IMR-90 (cell line): ENCODE results near the gene UBE2M. TPM values are rescaled to one million over a fixed set of nuclear protein-coding genes. Genes with fewer than 3 reads are reported as not detected.
A peak's percentile ranks its signal among the peaks of the same experiment; 100 is the strongest.

Experiments used
- ATAC-seq: fragments of 200-7000 bp; cut with Tn5 transposase; 2 replicates; pipeline ENCODE4 v1.9.1; 2020; ENCODE audit warnings: low read depth, mild to moderate bottlenecking, moderate library complexity
- BruUV-seq: library from RNA; stranded (reverse); fragments of 400-500 nt; replicated peaks from 2 replicates; lab custom pipeline; 2021; lab: Mats Ljungman, UMichigan
- CTCF ChIA-PET: fragments of 300-600 bp; formaldehyde crosslinking; extraction: SDS; loops from one replicate; lab custom pipeline; 2021; ENCODE audit warnings: antibody characterized with exemption; lab: Yijun Ruan, JAX
- POLR2A ChIA-PET: fragments of 300-600 bp; sonication (Branson Sonifier 250); formaldehyde crosslinking; loops from one replicate; lab custom pipeline; 2022; ENCODE audit warnings: antibody characterized with exemption; ENCODE audit not compliant: unreplicated experiment; lab: Charles Lee
- DNase-seq: peaks from one replicate; pipeline ENCODE4 v3.0.0; 2013
- H2AFZ ChIP-seq: replicated peaks from 2 replicates; pipeline ENCODE3; 2013; ENCODE audit warnings: low read length, mild to moderate bottlenecking; ENCODE audit not compliant: poor library complexity
- H2AK5ac ChIP-seq: 2 replicates; pipeline ENCODE4 v1.6.1; 2013; ENCODE audit warnings: low read depth, low read length, inconsistent platforms
- H2AK9ac ChIP-seq: replicated peaks from 2 replicates; pipeline ENCODE3; 2013; ENCODE audit warnings: mild to moderate bottlenecking, low read depth, low read length, moderate library complexity; ENCODE audit not compliant: poor library complexity
- H2BK120ac ChIP-seq: 2 replicates; pipeline ENCODE4 v1.6.1; 2013; ENCODE audit warnings: low read depth, low read length, inconsistent platforms
- H2BK15ac ChIP-seq: 3 replicates; pipeline ENCODE4 v1.6.1; 2013; ENCODE audit warnings: low read depth, low read length, inconsistent platforms
- H2BK20ac ChIP-seq: 2 replicates; pipeline ENCODE4 v1.6.1; 2013; ENCODE audit warnings: low read depth, mild to moderate bottlenecking, inconsistent platforms, low read length, moderate library complexity
- H2BK5ac ChIP-seq: 2 replicates; pipeline ENCODE4 v1.6.1; 2013; ENCODE audit warnings: mild to moderate bottlenecking, low read depth, low read length, inconsistent platforms; ENCODE audit not compliant: poor library complexity, severe bottlenecking
- H3K14ac ChIP-seq: replicated peaks from 2 replicates; pipeline ENCODE4 v1.6.1; 2013; ENCODE audit warnings: low read depth, low read length, inconsistent platforms
- H3K18ac ChIP-seq: 2 replicates; pipeline ENCODE4 v1.6.1; 2013; ENCODE audit warnings: low read depth, low read length, control low read depth
- H3K23ac ChIP-seq: 2 replicates; pipeline ENCODE4 v1.6.1; 2013; ENCODE audit warnings: low read depth, low read length, inconsistent platforms
- H3K27ac ChIP-seq: 2 replicates; pipeline ENCODE4 v1.5.1; 2013; ENCODE audit warnings: mild to moderate bottlenecking, control low read depth, low read length; ENCODE audit not compliant: insufficient read depth
- H3K27me3 ChIP-seq: 2 replicates; pipeline ENCODE4 v1.6.1; 2013; ENCODE audit warnings: low read length; ENCODE audit not compliant: control insufficient read depth, insufficient read depth
- H3K36me3 ChIP-seq: 2 replicates; pipeline ENCODE4 v1.6.1; 2013; ENCODE audit warnings: low read length, mixed read lengths; ENCODE audit not compliant: control insufficient read depth, insufficient read depth
- H3K4ac ChIP-seq: 2 replicates; pipeline ENCODE4 v1.6.1; 2013; ENCODE audit warnings: low read depth, low read length, inconsistent platforms
- H3K4me1 ChIP-seq: 2 replicates; pipeline ENCODE4 v1.6.1; 2013; ENCODE audit warnings: low read length, mixed read lengths; ENCODE audit not compliant: control insufficient read depth, insufficient read depth
- H3K4me2 ChIP-seq: 2 replicates; pipeline ENCODE4 v1.6.1; 2013; ENCODE audit warnings: low read depth, mild to moderate bottlenecking, control low read depth, low read length, moderate library complexity
- H3K4me3 ChIP-seq: 2 replicates; pipeline ENCODE4 v1.5.1; 2013; ENCODE audit warnings: low read depth, mild to moderate bottlenecking, control low read depth, low read length, moderate library complexity; ENCODE audit not compliant: insufficient read depth
- H3K56ac ChIP-seq: 2 replicates; pipeline ENCODE4 v1.6.1; 2013; ENCODE audit warnings: low read length, inconsistent platforms; ENCODE audit not compliant: insufficient read depth; ENCODE audit errors: extremely low read depth
- H3K79me1 ChIP-seq, 2 experiments: 2 replicates each; pipeline ENCODE4 v1.6.1; 2013; ENCODE audit warnings: low read length in 2 of 2, inconsistent platforms in 1 of 2, low read depth in 1 of 2
- H3K9ac ChIP-seq: 2 replicates; pipeline ENCODE4 v1.6.1; 2013; ENCODE audit warnings: low read depth, low read length, control low read depth
- H3K9me1 ChIP-seq: 2 replicates; pipeline ENCODE4 v1.6.1; 2013; ENCODE audit warnings: low read length, inconsistent platforms; ENCODE audit not compliant: insufficient read depth
- H3K9me3 ChIP-seq: 2 replicates; pipeline ENCODE4 v1.6.1; 2013; ENCODE audit warnings: low read length; ENCODE audit not compliant: control insufficient read depth, insufficient read depth
- H4K20me1 ChIP-seq: 2 replicates; pipeline ENCODE4 v1.6.1; 2013; ENCODE audit warnings: low read length, inconsistent platforms; ENCODE audit not compliant: insufficient read depth
- H4K5ac ChIP-seq: 2 replicates; pipeline ENCODE4 v1.6.1; 2013; ENCODE audit warnings: mild to moderate bottlenecking, low read depth, low read length, control low read depth
- H4K8ac ChIP-seq, 2 experiments: 2 replicates each; pipeline ENCODE4 v1.6.1; 2013; ENCODE audit warnings: low read depth in 2 of 2, low read length in 2 of 2, control low read depth in 1 of 2, inconsistent platforms in 1 of 2
- H4K91ac ChIP-seq: 2 replicates; pipeline ENCODE4 v1.6.1; 2013; ENCODE audit warnings: low read depth, low read length, inconsistent platforms; ENCODE audit not compliant: insufficient read depth
- CEBPB ChIP-seq: IDR thresholded peaks from 2 replicates; pipeline ENCODE4 v1.6.1; 2012; ENCODE audit warnings: low read depth, low read length, improper control_type of control experiment
- FOS ChIP-seq: fragments of 150-350 bp; IDR thresholded peaks from 2 replicates; pipeline ENCODE4 v1.6.1; 2016; ENCODE audit warnings: low read depth, low read length
- MXI1 ChIP-seq: IDR thresholded peaks from 2 replicates; pipeline ENCODE4 v1.6.1; 2012; ENCODE audit warnings: low read depth, mild to moderate bottlenecking, low read length, moderate library complexity, borderline replicate concordance
- RFX5 ChIP-seq: IDR thresholded peaks from 2 replicates; pipeline ENCODE4 v1.8.0; 2012; ENCODE audit warnings: low read depth, mild to moderate bottlenecking, low read length, moderate library complexity
- WGBS, 2 experiments: methylation state at CpG; one replicate each; pipeline versions ENCODE4 v1.1.5 to v1.1.7; 2013; ENCODE audit warnings: missing lambda C conversion rate in 2 of 2; ENCODE audit not compliant: insufficient read length in 1 of 2; ENCODE audit errors: extremely low coverage in 2 of 2; 5-methylcytosine and 5-hydroxymethylcytosine counted together
- dilution Hi-C: fragments of 300-500 bp; cut with HindIII; formaldehyde crosslinking; loops from one replicate; pipeline ENCODE4 v1.14.3; 2018; ENCODE audit warnings: low sequenced_read_pairs; ENCODE audit not compliant: unreplicated experiment
- in situ Hi-C: fragments of 300-500 bp; cut with MboI; formaldehyde crosslinking; loops from 3 replicates; pipeline ENCODE4 v1.14.3; 2019; ENCODE audit warnings: low sequenced_read_pairs, inconsistent platforms, mixed read lengths
- intact Hi-C: fragments of 100-400 bp; cut with micrococcal nuclease; formaldehyde crosslinking; loops from 2 replicates; pipeline ENCODE4 v1.10.0; 2022
- polyA plus RNA-seq, 3 experiments: library from polyadenylated mRNA; depleted of rRNA; stranded (reverse); fragments of >200 nt; gene quantifications; 2 replicates each; pipeline ENCODE4 v1.2.3, GENCODE V29; 2012; ENCODE audit warnings: low replicate concordance in 1 of 3
- total RNA-seq: library from RNA; depleted of rRNA; stranded (reverse); fragments of >200 nt; gene quantifications from 2 replicates; pipeline ENCODE4 v1.2.3, GENCODE V29; 2012
- TF ChIP-seq, protein P1 (sequence below): conservative IDR thresholded peaks from 2 replicates; pipeline ENCODE4 v1.5.1; 2012; ENCODE audit warnings: mild to moderate bottlenecking, low read depth, low read length, improper control_type of control experiment

The UBE2M gene
- total and polyA plus RNA-seq, 2 of the 4 experiments (the other 2 are of a cell fraction): 55.9 to 66.6 TPM

DNA sequence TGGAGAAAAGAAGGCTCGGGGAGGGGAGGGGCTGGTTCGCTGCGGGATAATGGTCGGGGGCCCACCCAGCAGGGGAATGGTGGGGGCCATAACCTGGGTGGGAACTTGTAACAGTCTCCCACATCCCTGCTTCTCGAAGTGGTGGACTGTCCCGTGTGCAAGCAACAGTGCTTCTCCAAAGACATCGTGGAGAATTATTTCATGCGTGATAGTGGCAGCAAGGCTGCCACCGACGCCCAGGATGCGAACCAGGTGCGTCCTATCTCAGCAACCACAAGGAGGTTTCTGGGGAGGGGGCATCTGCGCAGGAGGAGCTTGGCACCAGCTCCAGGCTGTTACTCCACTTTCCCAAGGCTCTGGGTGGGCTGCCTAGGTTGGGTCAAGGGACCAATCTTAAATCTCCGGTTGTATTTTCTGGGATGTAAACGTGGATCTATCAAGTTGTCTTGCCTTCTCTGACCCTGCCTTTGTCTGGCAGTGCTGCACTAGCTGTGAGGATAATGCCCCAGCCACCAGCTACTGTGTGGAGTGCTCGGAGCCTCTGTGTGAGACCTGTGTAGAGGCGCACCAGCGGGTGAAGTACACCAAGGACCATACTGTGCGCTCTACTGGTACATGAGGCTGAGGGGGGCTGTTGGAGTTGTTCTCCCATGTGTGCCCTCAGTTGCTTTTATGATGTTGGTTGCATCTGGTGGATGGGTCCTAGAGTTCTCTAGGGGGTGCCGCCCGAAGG, 13.0 kb downstream of the UBE2M start:
- H3K9ac ChIP-seq: peak overlapping the region; percentile 98
- H4K5ac ChIP-seq: no peak overlapping the region
- DNase-seq (no peak), ATAC-seq (no peak)
- H3K9me1 ChIP-seq: peaks cover 13% of the 10 kb centered on the region
- ChIA-PET POLR2A (interaction anchor here (0.6 kb wide), 1 partner anchor 153 kb away, joined by 3 read pairs; no protein-coding TSS in a partner anchor), CTCF (no interaction called here)
- TF ChIP-seq, protein P1, sequence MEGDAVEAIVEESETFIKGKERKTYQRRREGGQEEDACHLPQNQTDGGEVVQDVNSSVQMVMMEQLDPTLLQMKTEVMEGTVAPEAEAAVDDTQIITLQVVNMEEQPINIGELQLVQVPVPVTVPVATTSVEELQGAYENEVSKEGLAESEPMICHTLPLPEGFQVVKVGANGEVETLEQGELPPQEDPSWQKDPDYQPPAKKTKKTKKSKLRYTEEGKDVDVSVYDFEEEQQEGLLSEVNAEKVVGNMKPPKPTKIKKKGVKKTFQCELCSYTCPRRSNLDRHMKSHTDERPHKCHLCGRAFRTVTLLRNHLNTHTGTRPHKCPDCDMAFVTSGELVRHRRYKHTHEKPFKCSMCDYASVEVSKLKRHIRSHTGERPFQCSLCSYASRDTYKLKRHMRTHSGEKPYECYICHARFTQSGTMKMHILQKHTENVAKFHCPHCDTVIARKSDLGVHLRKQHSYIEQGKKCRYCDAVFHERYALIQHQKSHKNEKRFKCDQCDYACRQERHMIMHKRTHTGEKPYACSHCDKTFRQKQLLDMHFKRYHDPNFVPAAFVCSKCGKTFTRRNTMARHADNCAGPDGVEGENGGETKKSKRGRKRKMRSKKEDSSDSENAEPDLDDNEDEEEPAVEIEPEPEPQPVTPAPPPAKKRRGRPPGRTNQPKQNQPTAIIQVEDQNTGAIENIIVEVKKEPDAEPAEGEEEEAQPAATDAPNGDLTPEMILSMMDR: no peak
- TF ChIP-seq CEBPB (no peak), RFX5 (no peak), FOS (no peak), MXI1 (no peak)
- no peak overlapping the region for H3K18ac ChIP-seq
- H3K79me1 ChIP-seq: peaks cover 7 to 55% of the 10 kb centered on the region in 2 experiments; a peak in 3 of 4 replicates
- peaks cover 67% of the 10 kb centered on the region for H4K20me1 ChIP-seq
- peak overlapping the region; percentile 78 for H2AFZ ChIP-seq
- no peak overlapping the region for H2BK15ac ChIP-seq
- peak overlapping the region; percentile 90 for H3K23ac ChIP-seq
- no peak overlapping the region for H2BK5ac ChIP-seq
- H3K56ac ChIP-seq: peak overlapping the region; percentile 43
- H3K4me3 ChIP-seq: peak overlapping the region; percentile 77
- 3% methylated on average over 10 of the region's 21 CpGs; no CpG with 5 or more reads in 1 of the 2 experiments for WGBS, 2 experiments
- peaks cover 13% of the 10 kb centered on the region for H3K4me1 ChIP-seq
- peaks cover 1% of the 10 kb centered on the region for H3K27me3 ChIP-seq
- dilution Hi-C loops (no loop called here), in situ Hi-C loops (no loop called here), intact Hi-C loops (loop anchor here (2.0 kb wide), 1 partner anchor 13 kb away; the partner anchor contains the start of gene UBE2M)
- peak overlapping the region; percentile 98 for H3K4me2 ChIP-seq
- H3K9me3 ChIP-seq: no peaks in the 10 kb centered on the region
- peak overlapping the region; percentile 94 for H2AK9ac ChIP-seq
- no peak overlapping the region for H2BK120ac ChIP-seq
- no peak overlapping the region; the same call in 1 of the 2 replicates for H3K4ac ChIP-seq
- peak overlapping the region; percentile 84 for H2AK5ac ChIP-seq
- peak overlapping the region; percentile 78 for H3K14ac ChIP-seq
- H3K36me3 ChIP-seq: peaks cover 45% of the 10 kb centered on the region
- H4K91ac ChIP-seq: no peak overlapping the region
- TSS peak; percentile 26 for BruUV-seq
- H4K8ac ChIP-seq: no peak overlapping the region
- H3K27ac ChIP-seq: peak overlapping the region; percentile 88
- no peak overlapping the region for H2BK20ac ChIP-seq
